HepG2 (cell line): ENCODE results near the gene GRB7. TPM values are rescaled to one million over a fixed set of nuclear protein-coding genes. Genes with fewer than 3 reads are reported as not detected.

Source experiments
- DNMT1 ChIP-seq: sonication (generic); formaldehyde crosslinking; IDR thresholded peaks from 2 replicates; pipeline ENCODE4 v1.5.1; 2020; ENCODE audit warnings: mild to moderate bottlenecking, missing genetic modification reagents
- ETV5 ChIP-seq: IDR thresholded peaks from 2 replicates; pipeline ENCODE4 v1.6.1; 2018; ENCODE audit warnings: missing biosample characterization, missing genetic modification reagents, inconsistent platforms, borderline replicate concordance
- FOSL2 ChIP-seq: sonication (generic); formaldehyde crosslinking; IDR thresholded peaks from 2 replicates; pipeline ENCODE4 v1.4.0; 2020; ENCODE audit warnings: missing genetic modification reagents
- MXI1 ChIP-seq: IDR thresholded peaks from 3 replicates; pipeline ENCODE4 v1.6.1; 2012; ENCODE audit warnings: low read depth, low read length, inconsistent platforms, borderline replicate concordance
- MYNN ChIP-seq: sonication (generic); formaldehyde crosslinking; IDR thresholded peaks from 2 replicates; pipeline ENCODE4 v1.4.0; 2020; ENCODE audit warnings: mild to moderate bottlenecking, low read depth, missing genetic modification reagents
- NR1H2 ChIP-seq: sonication (generic); formaldehyde crosslinking; IDR thresholded peaks from 2 replicates; pipeline ENCODE4 v1.8.1; 2022; ENCODE audit warnings: low read depth, missing genetic modification reagents, borderline replicate concordance
- RORA ChIP-seq: sonication (generic); formaldehyde crosslinking; IDR thresholded peaks from 2 replicates; pipeline ENCODE4 v1.5.0; 2020; ENCODE audit warnings: mild to moderate bottlenecking, missing genetic modification reagents, moderate library complexity
- SYNCRIP ChIP-seq: fragments of 200-400 bp; formaldehyde crosslinking; IDR thresholded peaks from 2 replicates; pipeline ENCODE4 v1.6.1; 2018; ENCODE audit warnings: mild to moderate bottlenecking, low read depth, low read length; ENCODE audit not compliant: insufficient read depth
- ZNF543 ChIP-seq: sonication (generic); formaldehyde crosslinking; IDR thresholded peaks from 2 replicates; pipeline ENCODE4 v1.4.0; 2020; ENCODE audit warnings: mild to moderate bottlenecking, missing genetic modification reagents
- polyA plus RNA-seq, 8 experiments: library from polyadenylated mRNA; depleted of rRNA in 3 of 8; stranded (reverse) in 7 of 8; unstranded in 1 of 8; fragments of >200 nt; fragmentation: Illumina TruSeq in 4 of 8; extraction: Trizol in 4 of 8; gene quantifications; 2 replicates each; pipeline versions ENCODE4 v1.2.1 to v1.2.3, GENCODE V29; 2011 to 2016; ENCODE audit warnings: low read depth in 4 of 8, missing spikeins in 1 of 8, mixed read lengths in 1 of 8; ENCODE audit not compliant: insufficient read depth in 1 of 8
- total RNA-seq, 5 experiments: library from RNA; depleted of rRNA; stranded (reverse); fragments of >200 nt; fragmentation: Illumina TruSeq; extraction: Trizol; gene quantifications; 2 replicates each; pipeline ENCODE4 v1.2.3, GENCODE V29; 2016; ENCODE audit warnings: low read depth in 1 of 5
- TF ChIP-seq, protein P1 (sequence below): sonication (generic); formaldehyde crosslinking; IDR thresholded peaks from 2 replicates; pipeline ENCODE4 v1.5.0; 2020; ENCODE audit warnings: mild to moderate bottlenecking, low read depth, missing genetic modification reagents, borderline replicate concordance
- TF ChIP-seq, protein P2 (sequence below): sonication (generic); formaldehyde crosslinking; IDR thresholded peaks from 2 replicates; pipeline ENCODE4 v1.8.1; 2023; ENCODE audit warnings: missing genetic modification reagents, mild to moderate bottlenecking, borderline replicate concordance
- TF ChIP-seq, protein P3 (sequence below): sonication (generic); formaldehyde crosslinking; IDR thresholded peaks from 2 replicates; pipeline ENCODE4 v1.4.0; 2020; ENCODE audit warnings: missing genetic modification reagents
- TF ChIP-seq, protein P4 (sequence below): sonication (generic); formaldehyde crosslinking; IDR thresholded peaks from 2 replicates; pipeline ENCODE4 v1.5.1; 2020; ENCODE audit warnings: missing genetic modification reagents, mild to moderate bottlenecking, borderline replicate concordance
- TF ChIP-seq, protein P5 (sequence below): sonication (generic); formaldehyde crosslinking; IDR thresholded peaks from one replicate; pipeline ENCODE4 v1.5.1; 2020; ENCODE audit warnings: mild to moderate bottlenecking, missing genetic modification reagents; ENCODE audit errors: not compliant biosample characterization
- TF ChIP-seq, protein P6 (sequence below): sonication (generic); formaldehyde crosslinking; IDR thresholded peaks from 2 replicates; pipeline ENCODE4 v1.5.0; 2020; ENCODE audit warnings: mild to moderate bottlenecking, missing genetic modification reagents

The GRB7 gene
- total and polyA plus RNA-seq, 2 of the 13 experiments (the other 11 are each of a cell fraction or from before 2014, with no cell fraction given): 60.2 to 77.7 TPM

DNA sequence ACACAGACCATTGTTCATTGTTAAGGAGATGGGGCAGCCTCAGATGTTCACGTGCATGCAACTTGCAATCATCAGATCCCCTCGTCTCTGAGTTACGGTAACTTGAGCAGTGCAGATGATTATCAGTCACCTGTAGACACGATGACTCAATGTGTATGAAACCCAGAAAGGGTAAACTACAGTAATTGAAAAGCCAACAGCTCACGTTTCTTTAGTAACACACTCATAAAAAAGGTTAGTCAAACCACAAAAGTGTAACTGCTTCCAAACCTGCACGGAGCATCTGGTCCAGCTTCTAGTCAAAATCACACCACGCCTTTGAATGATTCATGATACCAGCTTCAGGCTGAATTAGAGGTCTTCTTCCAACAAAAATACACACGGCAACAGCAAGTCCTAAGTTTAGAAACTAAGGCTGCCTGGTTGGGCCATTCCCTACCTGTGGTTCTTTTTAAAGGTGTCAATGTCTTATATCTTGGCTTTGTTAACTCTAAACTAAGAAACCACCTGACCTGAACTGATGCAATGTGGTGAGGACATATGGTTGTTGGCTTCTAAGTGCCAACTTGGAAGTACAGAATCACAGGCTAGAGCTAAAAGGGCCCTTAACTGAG, 32.3 kb downstream of the GRB7 start (continued):
- TF ChIP-seq, protein P1, sequence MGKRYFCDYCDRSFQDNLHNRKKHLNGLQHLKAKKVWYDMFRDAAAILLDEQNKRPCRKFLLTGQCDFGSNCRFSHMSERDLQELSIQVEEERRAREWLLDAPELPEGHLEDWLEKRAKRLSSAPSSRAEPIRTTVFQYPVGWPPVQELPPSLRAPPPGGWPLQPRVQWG (CRISPR knock-in tag): no peak
- TF ChIP-seq, protein P2, sequence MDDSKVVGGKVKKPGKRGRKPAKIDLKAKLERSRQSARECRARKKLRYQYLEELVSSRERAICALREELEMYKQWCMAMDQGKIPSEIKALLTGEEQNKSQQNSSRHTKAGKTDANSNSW: no peak
- TF ChIP-seq DNMT1 (CRISPR knock-in tag): no peak
- no peak for TF ChIP-seq ZNF543 (CRISPR knock-in tag)
- TF ChIP-seq, protein P3, sequence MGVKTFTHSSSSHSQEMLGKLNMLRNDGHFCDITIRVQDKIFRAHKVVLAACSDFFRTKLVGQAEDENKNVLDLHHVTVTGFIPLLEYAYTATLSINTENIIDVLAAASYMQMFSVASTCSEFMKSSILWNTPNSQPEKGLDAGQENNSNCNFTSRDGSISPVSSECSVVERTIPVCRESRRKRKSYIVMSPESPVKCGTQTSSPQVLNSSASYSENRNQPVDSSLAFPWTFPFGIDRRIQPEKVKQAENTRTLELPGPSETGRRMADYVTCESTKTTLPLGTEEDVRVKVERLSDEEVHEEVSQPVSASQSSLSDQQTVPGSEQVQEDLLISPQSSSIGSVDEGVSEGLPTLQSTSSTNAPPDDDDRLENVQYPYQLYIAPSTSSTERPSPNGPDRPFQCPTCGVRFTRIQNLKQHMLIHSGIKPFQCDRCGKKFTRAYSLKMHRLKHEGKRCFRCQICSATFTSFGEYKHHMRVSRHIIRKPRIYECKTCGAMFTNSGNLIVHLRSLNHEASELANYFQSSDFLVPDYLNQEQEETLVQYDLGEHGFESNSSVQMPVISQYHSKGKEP (CRISPR knock-in tag): no peak
- no peak for TF ChIP-seq NR1H2 (CRISPR knock-in tag)
- TF ChIP-seq MXI1: no peak
- TF ChIP-seq, protein P4, sequence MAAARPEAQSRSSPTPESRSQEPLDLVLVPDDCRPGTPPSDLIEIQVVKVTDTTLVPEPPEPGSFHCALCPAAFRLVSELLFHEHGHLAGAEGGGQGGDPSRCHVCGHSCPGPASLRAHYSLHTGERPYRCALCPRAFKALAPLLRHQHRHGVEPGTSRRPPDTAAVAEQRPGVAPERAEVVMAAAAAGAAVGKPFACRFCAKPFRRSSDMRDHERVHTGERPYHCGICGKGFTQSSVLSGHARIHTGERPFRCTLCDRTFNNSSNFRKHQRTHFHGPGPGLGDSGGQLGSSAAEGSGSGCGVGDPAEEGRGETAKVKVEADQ (CRISPR knock-in tag): no peak
- TF ChIP-seq, protein P5, sequence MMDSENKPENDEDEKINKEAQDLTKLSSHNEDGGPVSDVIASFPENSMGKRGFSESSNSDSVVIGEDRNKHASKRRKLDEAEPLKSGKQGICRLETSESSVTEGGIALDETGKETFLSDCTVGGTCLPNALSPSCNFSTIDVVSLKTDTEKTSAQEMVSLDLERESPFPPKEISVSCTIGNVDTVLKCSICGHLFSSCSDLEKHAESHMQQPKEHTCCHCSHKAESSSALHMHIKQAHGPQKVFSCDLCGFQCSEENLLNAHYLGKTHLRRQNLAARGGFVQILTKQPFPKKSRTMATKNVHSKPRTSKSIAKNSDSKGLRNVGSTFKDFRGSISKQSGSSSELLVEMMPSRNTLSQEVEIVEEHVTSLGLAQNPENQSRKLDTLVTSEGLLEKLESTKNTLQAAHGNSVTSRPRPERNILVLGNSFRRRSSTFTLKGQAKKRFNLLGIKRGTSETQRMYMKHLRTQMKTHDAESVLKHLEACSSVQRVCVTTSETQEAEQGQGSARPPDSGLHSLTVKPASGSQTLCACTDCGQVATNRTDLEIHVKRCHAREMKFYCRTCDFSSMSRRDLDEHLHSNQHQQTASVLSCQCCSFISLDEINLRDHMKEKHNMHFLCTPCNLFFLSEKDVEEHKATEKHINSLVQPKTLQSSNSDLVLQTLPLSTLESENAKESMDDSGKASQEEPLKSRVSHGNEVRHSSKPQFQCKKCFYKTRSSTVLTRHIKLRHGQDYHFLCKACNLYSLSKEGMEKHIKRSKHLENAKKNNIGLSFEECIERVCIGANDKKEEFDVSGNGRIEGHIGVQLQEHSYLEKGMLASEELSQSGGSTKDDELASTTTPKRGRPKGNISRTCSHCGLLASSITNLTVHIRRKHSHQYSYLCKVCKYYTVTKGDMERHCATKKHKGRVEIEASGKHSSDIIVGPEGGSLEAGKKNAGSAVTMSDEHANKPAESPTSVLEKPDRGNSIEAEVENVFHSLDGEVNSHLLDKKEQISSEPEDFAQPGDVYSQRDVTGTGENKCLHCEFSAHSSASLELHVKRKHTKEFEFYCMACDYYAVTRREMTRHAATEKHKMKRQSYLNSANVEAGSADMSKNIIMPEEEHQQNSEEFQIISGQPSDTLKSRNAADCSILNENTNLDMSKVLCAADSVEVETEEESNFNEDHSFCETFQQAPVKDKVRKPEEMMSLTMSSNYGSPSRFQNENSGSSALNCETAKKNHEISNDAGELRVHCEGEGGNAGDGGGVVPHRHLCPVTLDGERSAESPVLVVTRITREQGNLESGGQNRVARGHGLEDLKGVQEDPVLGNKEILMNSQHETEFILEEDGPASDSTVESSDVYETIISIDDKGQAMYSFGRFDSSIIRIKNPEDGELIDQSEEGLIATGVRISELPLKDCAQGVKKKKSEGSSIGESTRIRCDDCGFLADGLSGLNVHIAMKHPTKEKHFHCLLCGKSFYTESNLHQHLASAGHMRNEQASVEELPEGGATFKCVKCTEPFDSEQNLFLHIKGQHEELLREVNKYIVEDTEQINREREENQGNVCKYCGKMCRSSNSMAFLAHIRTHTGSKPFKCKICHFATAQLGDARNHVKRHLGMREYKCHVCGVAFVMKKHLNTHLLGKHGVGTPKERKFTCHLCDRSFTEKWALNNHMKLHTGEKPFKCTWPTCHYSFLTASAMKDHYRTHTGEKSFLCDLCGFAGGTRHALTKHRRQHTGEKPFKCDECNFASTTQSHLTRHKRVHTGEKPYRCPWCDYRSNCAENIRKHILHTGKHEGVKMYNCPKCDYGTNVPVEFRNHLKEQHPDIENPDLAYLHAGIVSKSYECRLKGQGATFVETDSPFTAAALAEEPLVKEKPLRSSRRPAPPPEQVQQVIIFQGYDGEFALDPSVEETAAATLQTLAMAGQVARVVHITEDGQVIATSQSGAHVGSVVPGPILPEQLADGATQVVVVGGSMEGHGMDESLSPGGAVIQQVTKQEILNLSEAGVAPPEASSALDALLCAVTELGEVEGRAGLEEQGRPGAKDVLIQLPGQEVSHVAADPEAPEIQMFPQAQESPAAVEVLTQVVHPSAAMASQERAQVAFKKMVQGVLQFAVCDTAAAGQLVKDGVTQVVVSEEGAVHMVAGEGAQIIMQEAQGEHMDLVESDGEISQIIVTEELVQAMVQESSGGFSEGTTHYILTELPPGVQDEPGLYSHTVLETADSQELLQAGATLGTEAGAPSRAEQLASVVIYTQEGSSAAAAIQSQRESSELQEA: no peak
- TF ChIP-seq MYNN (CRISPR knock-in tag): no peak
- TF ChIP-seq, protein P6, sequence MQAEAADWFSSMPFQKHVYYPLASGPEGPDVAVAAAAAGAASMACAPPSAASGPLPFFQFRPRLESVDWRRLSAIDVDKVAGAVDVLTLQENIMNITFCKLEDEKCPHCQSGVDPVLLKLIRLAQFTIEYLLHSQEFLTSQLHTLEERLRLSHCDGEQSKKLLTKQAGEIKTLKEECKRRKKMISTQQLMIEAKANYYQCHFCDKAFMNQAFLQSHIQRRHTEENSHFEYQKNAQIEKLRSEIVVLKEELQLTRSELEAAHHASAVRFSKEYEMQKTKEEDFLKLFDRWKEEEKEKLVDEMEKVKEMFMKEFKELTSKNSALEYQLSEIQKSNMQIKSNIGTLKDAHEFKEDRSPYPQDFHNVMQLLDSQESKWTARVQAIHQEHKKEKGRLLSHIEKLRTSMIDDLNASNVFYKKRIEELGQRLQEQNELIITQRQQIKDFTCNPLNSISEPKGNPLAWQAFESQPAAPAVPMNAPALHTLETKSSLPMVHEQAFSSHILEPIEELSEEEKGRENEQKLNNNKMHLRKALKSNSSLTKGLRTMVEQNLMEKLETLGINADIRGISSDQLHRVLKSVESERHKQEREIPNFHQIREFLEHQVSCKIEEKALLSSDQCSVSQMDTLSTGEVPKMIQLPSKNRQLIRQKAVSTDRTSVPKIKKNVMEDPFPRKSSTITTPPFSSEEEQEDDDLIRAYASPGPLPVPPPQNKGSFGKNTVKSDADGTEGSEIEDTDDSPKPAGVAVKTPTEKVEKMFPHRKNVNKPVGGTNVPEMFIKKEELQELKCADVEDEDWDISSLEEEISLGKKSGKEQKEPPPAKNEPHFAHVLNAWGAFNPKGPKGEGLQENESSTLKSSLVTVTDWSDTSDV (CRISPR knock-in tag): no peak
- TF ChIP-seq ETV5 (CRISPR knock-in tag): no peak
- TF ChIP-seq SYNCRIP: no peak
- peak; percentile 90 for TF ChIP-seq FOSL2 (CRISPR knock-in tag)
- no peak for TF ChIP-seq RORA
